Osteoblast (primary cell): ENCODE measurements around the gene TXNDC11. TPM values are rescaled to one million over a fixed set of nuclear protein-coding genes. Genes with fewer than 3 reads are reported as not detected.

Experiments
- DNase-seq: peaks from one replicate; pipeline ENCODE4 v3.0.0; 2011; ENCODE audit warnings: low spot score, mixed read lengths; ENCODE audit not compliant: insufficient read length; ENCODE audit errors: missing footprints
- H2AFZ ChIP-seq: 2 replicates; pipeline ENCODE4 v1.6.0; 2011; ENCODE audit warnings: mild to moderate bottlenecking, low read length
- H3K27ac ChIP-seq: 2 replicates; pipeline ENCODE4 v1.5.1; 2011; ENCODE audit warnings: mild to moderate bottlenecking, low read depth, low read length, moderate library complexity
- H3K27me3 ChIP-seq: 2 replicates; pipeline ENCODE4 v1.6.0; 2012; ENCODE audit warnings: mild to moderate bottlenecking, control low read depth, inconsistent platforms, low read length, moderate library complexity; ENCODE audit not compliant: insufficient read depth
- H3K36me3 ChIP-seq: 2 replicates; pipeline ENCODE4 v1.5.1; 2011; ENCODE audit warnings: mild to moderate bottlenecking, low read length, control low read depth, moderate library complexity; ENCODE audit not compliant: insufficient read depth
- H3K4me1 ChIP-seq: 2 replicates; pipeline ENCODE4 v1.5.1; 2011; ENCODE audit warnings: mild to moderate bottlenecking, low read length, control low read depth, moderate library complexity; ENCODE audit not compliant: insufficient read depth
- H3K4me2 ChIP-seq: 2 replicates; pipeline ENCODE4 v1.6.0; 2011; ENCODE audit warnings: mild to moderate bottlenecking, low read length; ENCODE audit not compliant: insufficient read depth
- H3K4me3 ChIP-seq: fragments of 200-600 bp; sonication (generic); 3 replicates; pipeline ENCODE4 v1.5.1; 2012; ENCODE audit warnings: mild to moderate bottlenecking, low read length, inconsistent platforms; ENCODE audit not compliant: insufficient read depth
- H3K79me2 ChIP-seq: 2 replicates; pipeline ENCODE4 v1.6.0; 2012; ENCODE audit warnings: mild to moderate bottlenecking, low read length, control low read depth, inconsistent platforms; ENCODE audit not compliant: insufficient read depth
- H3K9me3 ChIP-seq: 2 replicates; pipeline ENCODE4 v1.5.1; 2011; ENCODE audit warnings: low read depth, low read length, control low read depth
- H4K20me1 ChIP-seq: 2 replicates; pipeline ENCODE4 v1.6.0; 2012; ENCODE audit warnings: mild to moderate bottlenecking, low read length, control low read depth; ENCODE audit not compliant: insufficient read depth
- small RNA-seq: library from RNA; depleted of rRNA; stranded (forward); fragments of <200 nt; gene quantifications from one replicate; pipeline ENCODE3, GENCODE V24; 2012
- total RNA-seq: library from RNA; depleted of rRNA; stranded (reverse); fragments of >200 nt; gene quantifications from 2 replicates; pipeline ENCODE4 v1.2.3, GENCODE V29; 2012
- TF ChIP-seq, protein P1 (sequence below): IDR thresholded peaks from 2 replicates; pipeline ENCODE4 v1.5.1; 2011; ENCODE audit warnings: mild to moderate bottlenecking, low read depth, low read length, moderate library complexity; ENCODE audit errors: extremely low read depth

The TXNDC11 gene
- total RNA-seq, 1 donor = 26.1 TPM

DNA sequence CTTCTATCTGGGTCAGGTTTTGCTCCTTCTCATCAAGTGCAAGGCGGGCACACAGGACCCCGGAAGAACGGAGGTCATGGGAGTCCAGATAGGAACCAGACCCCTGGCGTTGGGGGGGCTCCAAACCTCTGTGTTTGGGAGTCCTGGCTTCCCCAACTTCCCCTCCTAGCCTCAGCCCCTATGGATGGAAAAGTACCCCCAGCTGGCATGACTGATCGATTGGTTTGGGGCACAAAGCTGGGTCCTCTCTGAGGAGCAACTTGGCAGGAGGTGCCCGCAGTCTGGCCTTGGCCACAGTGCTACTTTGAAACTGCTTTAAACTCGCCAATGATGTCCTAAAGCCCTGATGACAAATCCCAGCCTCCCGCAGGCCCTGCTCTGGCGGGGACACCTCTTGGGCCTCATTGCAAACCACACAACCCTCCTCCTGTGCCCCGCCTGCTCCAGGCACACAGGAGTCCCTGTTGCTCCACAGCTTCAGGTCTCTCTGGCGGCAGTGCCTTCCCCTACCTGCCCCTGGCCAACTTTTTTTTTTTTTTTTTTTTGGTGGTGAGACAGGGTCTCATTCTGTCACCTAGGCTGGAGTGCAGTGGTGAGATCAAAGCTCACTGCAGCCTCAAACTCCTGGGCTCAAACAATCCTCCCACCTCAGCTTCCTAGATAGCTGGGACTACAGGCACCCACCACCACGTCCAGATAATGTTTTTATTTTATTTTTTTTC, 112.5 kb downstream of the TXNDC11 start:
- no peak overlapping the region for H2AFZ ChIP-seq
- no peaks in the 10 kb centered on the region for H3K27me3 ChIP-seq
- TF ChIP-seq, protein P1, sequence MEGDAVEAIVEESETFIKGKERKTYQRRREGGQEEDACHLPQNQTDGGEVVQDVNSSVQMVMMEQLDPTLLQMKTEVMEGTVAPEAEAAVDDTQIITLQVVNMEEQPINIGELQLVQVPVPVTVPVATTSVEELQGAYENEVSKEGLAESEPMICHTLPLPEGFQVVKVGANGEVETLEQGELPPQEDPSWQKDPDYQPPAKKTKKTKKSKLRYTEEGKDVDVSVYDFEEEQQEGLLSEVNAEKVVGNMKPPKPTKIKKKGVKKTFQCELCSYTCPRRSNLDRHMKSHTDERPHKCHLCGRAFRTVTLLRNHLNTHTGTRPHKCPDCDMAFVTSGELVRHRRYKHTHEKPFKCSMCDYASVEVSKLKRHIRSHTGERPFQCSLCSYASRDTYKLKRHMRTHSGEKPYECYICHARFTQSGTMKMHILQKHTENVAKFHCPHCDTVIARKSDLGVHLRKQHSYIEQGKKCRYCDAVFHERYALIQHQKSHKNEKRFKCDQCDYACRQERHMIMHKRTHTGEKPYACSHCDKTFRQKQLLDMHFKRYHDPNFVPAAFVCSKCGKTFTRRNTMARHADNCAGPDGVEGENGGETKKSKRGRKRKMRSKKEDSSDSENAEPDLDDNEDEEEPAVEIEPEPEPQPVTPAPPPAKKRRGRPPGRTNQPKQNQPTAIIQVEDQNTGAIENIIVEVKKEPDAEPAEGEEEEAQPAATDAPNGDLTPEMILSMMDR = no peak
- H3K4me2 ChIP-seq = no peak overlapping the region
- no peaks in the 10 kb centered on the region for H3K9me3 ChIP-seq
- peaks cover 21% of the 10 kb centered on the region for H3K4me1 ChIP-seq
- no peaks in the 10 kb centered on the region for H3K79me2 ChIP-seq
- H4K20me1 ChIP-seq = no peaks in the 10 kb centered on the region
- DNase-seq = no peak
- H3K36me3 ChIP-seq = no peaks in the 10 kb centered on the region
- no peak overlapping the region for H3K27ac ChIP-seq
- no peak overlapping the region for H3K4me3 ChIP-seq

Small RNA genes lying within 50 kb of the gene (small RNA-seq; reads per million reads assigned to genes)
- not detected for gene RF00017

Other genes starting within 250 kb of the TXNDC11 start
- 33.3 and 38.6 TPM in 2 replicates for gene LITAF, start 155.9 kb downstream of the TXNDC11 start, total RNA-seq
- gene SNN, start 74.4 kb downstream of the TXNDC11 start, total RNA-seq = 13.0 and 13.8 TPM in 2 replicates
- gene ZC3H7A, start 54.4 kb upstream of the TXNDC11 start, total RNA-seq = 39.8 and 45.7 TPM in 2 replicates
- 113 and 126 TPM in 2 replicates for gene RSL1D1, start 108.7 kb upstream of the TXNDC11 start, total RNA-seq
- 109 and 113 TPM in 2 replicates for gene GSPT1, start 173.1 kb upstream of the TXNDC11 start, total RNA-seq
- 1.8 and 4.7 TPM in 2 replicates for gene NPIPB2, start 199.2 kb upstream of the TXNDC11 start, total RNA-seq
- not detected in 2 replicates for gene TNFRSF17, start 222.4 kb upstream of the TXNDC11 start, total RNA-seq
- 30.8 and 34.5 TPM in 2 replicates for gene SNX29, start 233.9 kb upstream of the TXNDC11 start, total RNA-seq